GM19193 (cell line): ENCODE measurements around the gene PIEZO2.

ENCODE experiments used
- POLR2A ChIP-seq: IDR thresholded peaks from 4 replicates; pipeline ENCODE4 v1.6.1; 2011; ENCODE audit not compliant: insufficient read depth, insufficient read length; ENCODE audit errors: extremely low read depth

The PIEZO2 gene

GRCh38 chr18:10775026-10775425 lies 374.3 kb downstream of the PIEZO2 start:
- TF ChIP-seq POLR2A, result no peak

- no peak for TF ChIP-seq POLR2A
Measured at GRCh38 chr18:10771053-10771709, 378.2 kb downstream of the PIEZO2 start.

- no peak for TF ChIP-seq POLR2A
Measured at GRCh38 chr18:10770264-10770663, 379.1 kb downstream of the PIEZO2 start.

- TF ChIP-seq POLR2A, result no peak
Measured at GRCh38 chr18:10768221-10768620, 381.1 kb downstream of the PIEZO2 start.

DNA sequence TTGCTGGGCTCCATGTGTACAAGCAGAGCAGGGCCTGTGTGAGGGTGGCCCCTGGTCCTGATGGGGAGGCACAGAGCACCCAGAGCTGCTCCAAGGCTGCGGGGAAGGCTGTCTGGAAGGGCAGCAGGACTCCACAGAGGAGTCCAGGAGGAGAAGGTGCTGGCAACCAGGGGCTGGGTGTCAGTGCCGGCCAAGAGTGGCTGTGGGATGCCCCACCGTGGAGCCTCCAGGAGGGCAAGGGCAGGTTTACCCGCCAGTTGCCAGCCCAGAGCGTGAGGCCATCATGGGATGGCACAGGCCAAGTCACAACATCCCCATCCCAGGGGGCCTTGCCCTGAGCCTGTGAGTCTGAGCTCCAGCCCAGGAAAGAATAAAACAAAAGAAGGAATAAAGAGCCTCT lies 381.7 kb downstream of the PIEZO2 start:
- no peak for TF ChIP-seq POLR2A

DNA sequence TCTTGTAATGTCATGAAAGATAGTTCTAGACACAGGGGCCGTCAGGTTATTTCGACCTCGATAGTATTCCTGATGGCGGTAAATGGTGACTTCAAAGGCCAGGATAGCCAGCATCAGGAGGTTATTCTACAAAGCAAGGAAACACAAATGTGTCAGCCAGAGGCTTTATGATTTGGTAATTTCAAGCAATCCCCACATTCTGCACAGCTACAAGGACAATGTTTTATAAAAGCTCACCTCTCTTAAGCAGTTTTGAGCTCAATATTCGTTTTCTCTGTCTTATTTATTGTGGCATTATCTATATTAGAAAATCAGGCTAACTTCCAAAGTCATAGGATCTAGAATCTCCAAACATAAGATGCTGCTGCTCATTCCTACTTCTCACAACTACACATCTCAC lies 388.4 kb downstream of the PIEZO2 start:
- no peak for TF ChIP-seq POLR2A

DNA sequence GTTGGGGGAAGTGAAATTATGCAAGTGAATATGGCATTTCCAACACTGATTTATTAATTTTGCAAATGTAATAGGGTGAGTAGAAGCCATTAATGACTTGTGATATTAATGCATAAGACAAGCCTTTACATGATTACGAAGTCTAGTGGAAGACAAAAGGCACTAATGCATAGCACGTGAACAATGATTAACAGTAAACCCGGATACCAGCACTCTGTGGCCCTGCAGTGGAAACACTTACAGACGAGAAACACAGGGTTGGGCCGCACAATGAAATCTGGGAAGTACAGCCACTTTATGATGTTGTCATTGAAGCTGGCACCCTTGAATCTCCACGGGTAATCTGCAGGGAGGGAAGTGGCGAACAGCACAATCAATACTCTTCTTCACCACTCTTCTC lies 390.1 kb downstream of the PIEZO2 start:
- TF ChIP-seq POLR2A, result no peak

- TF ChIP-seq POLR2A, result no peak
Measured at GRCh38 chr18:10757946-10758345, 391.4 kb downstream of the PIEZO2 start.

DNA sequence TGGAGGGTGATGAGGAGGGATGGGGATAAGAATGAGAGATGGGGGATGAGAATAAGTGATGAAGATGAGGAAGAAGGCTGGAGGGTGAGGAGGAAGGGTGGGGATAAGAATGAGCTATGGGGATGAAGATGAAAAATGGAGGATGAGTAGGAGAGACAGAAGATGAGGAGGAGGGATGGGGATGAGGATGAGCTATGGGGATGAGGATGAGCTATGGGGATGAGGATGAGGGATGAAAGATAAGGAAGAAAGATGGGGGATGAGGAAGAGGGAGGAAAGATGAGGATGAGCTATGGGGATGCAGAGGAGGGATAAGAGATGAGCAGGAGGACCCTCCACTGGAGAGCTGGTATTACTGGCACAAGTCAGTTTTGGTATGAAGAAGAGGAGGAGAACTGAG lies 392.0 kb downstream of the PIEZO2 start:
- no peak for TF ChIP-seq POLR2A

DNA sequence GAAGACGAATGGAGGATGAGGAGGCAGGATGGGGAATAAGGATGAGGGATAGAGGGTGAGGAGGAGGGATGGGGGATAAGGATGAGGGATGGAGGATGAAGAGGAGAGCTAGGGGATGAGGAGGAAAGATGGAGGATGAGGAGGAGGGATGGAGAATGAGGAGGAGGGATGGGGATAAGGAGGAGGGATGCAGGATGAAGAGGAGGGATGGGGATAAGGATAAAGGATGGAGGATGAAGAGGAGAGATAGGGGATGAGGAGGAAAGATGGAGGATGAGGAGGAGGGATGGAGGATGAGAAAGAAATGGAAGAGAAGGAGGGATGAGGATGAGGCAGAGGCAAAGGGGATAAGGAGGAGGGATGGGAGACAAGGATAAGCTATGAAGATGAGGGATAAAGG lies 393.5 kb downstream of the PIEZO2 start:
- TF ChIP-seq POLR2A, result no peak

DNA sequence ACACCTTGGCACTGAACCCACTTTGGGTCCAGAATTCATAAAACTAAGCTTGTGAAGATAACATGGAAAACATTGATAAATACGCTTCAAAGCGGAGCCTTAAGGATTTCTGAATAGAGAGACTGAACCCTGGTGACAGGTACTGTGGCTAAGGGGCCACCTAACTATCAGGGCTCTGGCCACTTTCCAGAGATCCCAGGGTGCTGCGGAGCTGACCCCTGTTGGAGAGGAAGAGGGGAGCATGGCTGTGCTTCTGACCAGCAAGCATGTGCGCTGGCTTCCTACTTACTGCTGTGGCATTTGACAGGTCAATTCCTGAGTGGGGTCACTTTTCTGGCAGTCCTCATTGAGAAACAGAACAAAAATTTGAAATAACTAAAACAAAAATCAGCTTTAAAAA lies 395.2 kb downstream of the PIEZO2 start:
- TF ChIP-seq POLR2A, result no peak

- no peak for TF ChIP-seq POLR2A
Measured at GRCh38 chr18:10752382-10752781, 397.0 kb downstream of the PIEZO2 start.

DNA sequence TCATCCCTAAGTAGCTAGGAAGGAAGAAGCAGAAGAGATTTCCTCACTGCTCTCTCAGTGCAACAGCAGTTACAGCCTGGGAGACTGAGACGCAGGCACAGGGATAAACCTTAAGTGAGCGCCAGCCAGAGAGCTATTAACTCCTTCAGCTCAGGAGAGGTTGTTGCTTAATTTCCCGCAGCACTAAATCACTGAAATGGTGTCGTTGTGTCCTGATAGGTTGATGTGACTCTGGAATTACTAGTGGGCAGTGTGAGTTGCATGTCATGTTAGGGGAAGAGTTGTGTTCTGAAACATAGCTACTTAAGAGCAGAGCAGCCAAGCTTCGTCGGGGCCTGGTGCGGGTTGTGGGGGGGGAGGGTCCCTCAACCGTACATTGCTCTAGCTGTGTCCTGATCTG lies 397.7 kb downstream of the PIEZO2 start:
- no peak for TF ChIP-seq POLR2A

- no peak for TF ChIP-seq POLR2A
Measured at GRCh38 chr18:10750191-10751035, 399.0 kb downstream of the PIEZO2 start.

DNA sequence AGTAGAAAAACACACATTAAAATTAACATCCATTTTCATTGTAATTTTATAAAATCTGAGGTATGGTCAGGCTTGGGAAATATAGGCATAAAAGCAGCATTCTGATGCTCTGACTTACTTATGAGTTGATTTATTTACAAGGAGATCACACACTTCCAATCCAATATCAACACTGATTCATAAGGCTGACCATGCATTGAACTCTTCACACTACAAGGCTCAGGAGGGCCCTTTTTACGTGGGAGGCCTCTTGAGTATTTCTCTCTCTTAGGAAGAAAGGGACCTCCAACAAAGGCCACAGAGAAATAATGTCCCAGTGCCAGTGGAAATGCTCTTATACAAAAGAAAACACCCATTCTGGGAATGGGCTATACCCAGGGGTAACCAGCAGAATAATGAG lies 400.7 kb downstream of the PIEZO2 start:
- TF ChIP-seq POLR2A, result no peak

DNA sequence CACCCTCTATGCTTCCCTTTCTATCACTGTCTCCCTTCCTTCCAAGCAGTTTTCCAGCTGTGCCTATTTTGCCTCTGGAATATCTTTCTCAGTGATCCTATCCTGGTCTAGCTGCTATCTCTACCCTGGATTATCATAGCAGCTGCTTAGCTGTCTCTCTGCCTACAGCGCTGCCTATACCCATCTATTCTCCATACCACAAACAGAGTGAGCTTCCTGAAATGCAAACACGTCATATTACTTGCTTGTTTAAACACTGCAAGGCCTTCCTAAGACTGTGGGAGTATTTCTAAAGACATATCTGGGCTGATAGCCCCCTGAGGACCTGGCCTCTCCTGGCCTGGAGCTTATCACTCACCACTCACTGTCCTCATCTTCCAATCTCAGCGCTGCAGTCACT lies 403.4 kb downstream of the PIEZO2 start:
- no peak for TF ChIP-seq POLR2A

DNA sequence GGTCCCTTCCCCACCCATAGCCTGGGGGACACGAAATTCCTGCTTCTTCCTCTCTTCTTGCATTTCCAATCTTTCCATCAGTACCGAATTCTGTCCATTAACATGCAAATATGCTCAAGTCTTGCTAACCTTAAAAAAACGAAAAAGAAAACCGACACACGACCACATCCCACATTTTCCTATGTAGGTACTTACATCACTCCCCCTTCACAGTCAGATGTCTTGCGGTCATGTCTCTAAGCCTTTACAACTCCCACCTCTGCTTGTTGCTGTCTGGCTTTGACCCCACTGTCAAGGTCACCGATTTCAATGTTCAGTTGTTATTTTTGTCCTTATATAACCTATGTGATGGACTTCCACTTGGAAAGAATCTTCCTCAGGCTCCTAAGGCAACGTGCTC lies 404.1 kb downstream of the PIEZO2 start:
- TF ChIP-seq POLR2A, result no peak

DNA sequence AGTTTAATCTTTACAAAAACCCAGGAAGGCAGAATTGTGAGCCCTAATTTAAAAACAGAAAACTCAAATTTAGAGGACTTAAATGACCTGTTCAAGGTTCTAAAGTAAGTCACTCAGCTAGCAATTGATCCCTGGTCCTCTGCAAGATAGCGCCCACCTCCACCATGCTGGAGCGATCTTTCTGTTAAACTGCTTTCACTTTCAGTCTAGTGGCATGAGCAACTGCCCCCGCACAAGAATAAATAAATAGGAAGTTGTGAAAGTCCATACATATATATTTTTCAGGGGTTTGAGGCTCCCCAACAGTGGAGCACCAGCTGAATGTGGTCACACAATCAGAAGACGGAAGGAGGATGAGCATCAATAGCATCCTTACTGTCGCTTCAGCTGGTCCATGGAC lies 405.6 kb downstream of the PIEZO2 start:
- no peak for TF ChIP-seq POLR2A
